Progenitor cell of endocrine pancreas (in vitro differentiated cells): ENCODE data around the gene SMURF2. TPM values are rescaled to one million over a fixed set of nuclear protein-coding genes. Genes with fewer than 3 reads are reported as not detected.
"Not testable (repeated sequence)": the region's sequence is repeated elsewhere in the genome, so short reads cannot be mapped to it uniquely, and the experiment has no call there.

Source experiments
- DNase-seq: peaks from one replicate; pipeline ENCODE4 v3.0.0; 2021; ENCODE audit warnings: low spot score; ENCODE audit not compliant: unreplicated experiment
- H3K27ac Mint-ChIP-seq: 2 replicates; pipeline ENCODE4 v1.8.0; 2021; ENCODE audit warnings: mild to moderate bottlenecking, moderate library complexity, mixed read lengths
- H3K27me3 Mint-ChIP-seq: 2 replicates; pipeline ENCODE4 v1.8.0; 2021; ENCODE audit warnings: mixed read lengths
- H3K36me3 Mint-ChIP-seq: 2 replicates; pipeline ENCODE4 v1.8.0; 2022; ENCODE audit warnings: mixed read lengths; ENCODE audit not compliant: insufficient read depth
- H3K4me1 Mint-ChIP-seq: 2 replicates; pipeline ENCODE4 v1.8.0; 2021; ENCODE audit warnings: low read depth, mixed read lengths
- H3K4me3 Mint-ChIP-seq: 2 replicates; pipeline ENCODE4 v1.8.0; 2021; ENCODE audit warnings: low read depth, mild to moderate bottlenecking, moderate library complexity, mixed read lengths
- H3K9me3 Mint-ChIP-seq: 2 replicates; pipeline ENCODE4 v1.8.0; 2021; ENCODE audit warnings: low read depth, mixed read lengths
- CTCF ChIP-seq: fragments of 200-600 bp; sonication (generic); IDR thresholded peaks from one replicate; pipeline ENCODE4 v1.5.0; 2021; ENCODE audit warnings: antibody characterized with exemption, mild to moderate bottlenecking; ENCODE audit not compliant: unreplicated experiment
- total RNA-seq: library from RNA; stranded (reverse); gene quantifications from 2 replicates; pipeline ENCODE4 v1.2.1, GENCODE V29; 2021

The SMURF2 gene
- total RNA-seq, 1 donor from 2014 or later: 43.9 TPM

DNA sequence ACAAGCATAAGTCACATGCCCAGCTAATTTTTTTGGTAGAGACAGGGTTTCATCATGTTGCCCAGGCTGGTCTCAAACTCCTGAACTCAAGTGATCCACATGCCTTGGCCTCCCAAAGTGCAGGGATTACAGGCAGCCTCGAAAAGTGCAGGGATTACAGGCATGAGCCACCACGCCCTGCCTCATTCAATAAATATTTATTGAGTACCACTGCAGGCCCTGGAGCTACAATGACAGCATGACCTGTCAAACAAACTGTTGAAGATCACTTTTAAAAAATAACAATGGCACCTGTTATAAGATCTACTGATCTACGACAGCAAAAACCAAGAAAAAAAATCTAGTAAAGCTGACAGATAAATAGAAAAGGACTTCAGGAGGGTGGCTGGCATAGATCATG is 79.1 kb downstream of the SMURF2 start:
- Mint-ChIP-seq H3K4me1 (no peaks in the 10 kb centered on the region), H3K9me3 (no peaks in the 10 kb centered on the region), H3K4me3 (no peak overlapping the region), H3K27me3 (no peaks in the 10 kb centered on the region), H3K27ac (no peak overlapping the region), H3K36me3 (peaks cover 15% of the 10 kb centered on the region)
- DNase-seq: no peak
- TF ChIP-seq CTCF: no peak

- no peaks in the 10 kb centered on the region for H3K9me3 Mint-ChIP-seq
- H3K4me1 Mint-ChIP-seq: no peaks in the 10 kb centered on the region
- H3K27me3 Mint-ChIP-seq: no peaks in the 10 kb centered on the region
- H3K27ac Mint-ChIP-seq: no peak overlapping the region
- H3K4me3 Mint-ChIP-seq: no peak overlapping the region
- no peak for DNase-seq
- H3K36me3 Mint-ChIP-seq: peaks cover 22% of the 10 kb centered on the region
- no peak for TF ChIP-seq CTCF
Observed at GRCh38 chr17:64580384-64581315, 81.5 kb downstream of the SMURF2 start.

- Mint-ChIP-seq H3K4me3 (no peak overlapping the region), H3K27ac (no peak overlapping the region), H3K9me3 (no peaks in the 10 kb centered on the region), H3K36me3 (peaks cover 22% of the 10 kb centered on the region), H3K4me1 (no peaks in the 10 kb centered on the region), H3K27me3 (no peaks in the 10 kb centered on the region)
- no peak for DNase-seq
- no peak for TF ChIP-seq CTCF
Observed at GRCh38 chr17:64579917-64580316, 82.2 kb downstream of the SMURF2 start.

DNA sequence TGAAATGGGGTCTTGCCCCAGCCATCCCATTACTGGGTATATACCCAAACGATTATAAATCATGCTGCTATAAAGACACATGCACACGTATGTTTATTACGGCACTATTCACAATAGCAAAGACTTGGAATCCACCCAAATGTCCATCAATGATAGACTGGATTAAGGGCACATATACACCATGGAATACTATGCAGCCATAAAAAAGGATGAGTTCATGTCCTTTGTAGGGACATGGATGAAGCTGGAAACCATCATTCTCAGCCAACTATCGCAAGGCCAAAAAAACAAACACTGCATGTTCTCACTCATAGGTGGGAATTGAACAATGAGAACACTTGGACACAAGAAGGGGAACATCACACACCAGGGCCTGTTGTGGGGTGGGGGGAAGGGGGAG is 85.1 kb downstream of the SMURF2 start:
- H3K4me1 Mint-ChIP-seq, H3K4me3 Mint-ChIP-seq, H3K27ac Mint-ChIP-seq, H3K27me3 Mint-ChIP-seq, H3K9me3 Mint-ChIP-seq, DNase-seq: not testable (repeated sequence)
- peaks cover 17% of the 10 kb centered on the region for H3K36me3 Mint-ChIP-seq

DNA sequence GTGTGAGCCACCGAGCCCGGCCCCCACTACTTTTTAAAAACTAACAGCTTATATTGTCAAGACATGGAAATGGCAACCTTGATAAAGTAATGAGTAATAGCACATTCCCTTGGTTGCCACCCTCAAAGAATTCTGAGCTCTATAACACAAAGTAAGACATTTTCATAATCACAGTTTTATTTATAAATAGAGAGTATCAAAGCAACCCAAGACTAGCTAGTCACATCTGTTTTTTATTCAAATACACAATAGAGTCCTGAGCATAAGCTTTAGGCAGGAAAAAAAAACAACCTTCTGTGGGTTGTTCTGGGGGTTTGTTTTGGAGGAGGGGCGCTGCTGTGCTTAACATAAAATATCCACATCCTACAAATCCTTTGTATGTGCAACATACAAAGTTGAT is 86.7 kb downstream of the SMURF2 start:
- Mint-ChIP-seq H3K36me3 (peaks cover 12% of the 10 kb centered on the region), H3K9me3 (no peaks in the 10 kb centered on the region)

More for the DNA sequence above, 86.7 kb downstream of the SMURF2 start:
- Mint-ChIP-seq H3K27me3 (no peaks in the 10 kb centered on the region), H3K4me3 (no peak overlapping the region), H3K27ac (no peak overlapping the region), H3K4me1 (no peaks in the 10 kb centered on the region)
- DNase-seq: no peak
- TF ChIP-seq CTCF: no peak
